ENCODE data around the gene FBXL17. TPM values are rescaled to one million over a fixed set of nuclear protein-coding genes. Genes with fewer than 3 reads are reported as not detected.

Gene FBXL17
- total RNA-seq, 4 donors from 2014 or later = 14.4 to 22.0 (median 16.6) TPM

GRCh38 chr5:108016101-108016500 lies 365.8 kb downstream of the FBXL17 start:
- H3K27me3 ChIP-seq = no peaks in the 10 kb centered on the region
- no peaks in the 10 kb centered on the region for H3K9me3 ChIP-seq
- no peaks in the 10 kb centered on the region for H3K4me1 ChIP-seq
- 100% methylated on average over 2 of the region's 2 CpGs for WGBS
- H3K27ac ChIP-seq (replicated peaks in 1 of 4) = no peak overlapping the region
- H3K36me3 ChIP-seq = no peaks in the 10 kb centered on the region
- no peak for DNase-seq (ENCODE audit: extremely low spot score)
- H3K4me3 ChIP-seq = no peak overlapping the region
- TF ChIP-seq POLR2A (IDR thresholded peaks at IDR 0.05; ENCODE audit: low read depth) (no peak), POLR2AphosphoS5 (IDR thresholded peaks at IDR 0.05) (no peak), CTCF (IDR thresholded peaks at IDR 0.05) (no peak), EP300 (IDR thresholded peaks at IDR 0.05) (no peak)
- intact Hi-C loops (cut with DNase I) = no loop called here

GRCh38 chr5:108006791-108007190 lies 375.1 kb downstream of the FBXL17 start:
- intact Hi-C loops (cut with DNase I) = no loop called here
- Histone ChIP-seq H3K4me1 (no peaks in the 10 kb centered on the region), H3K4me3 (no peak overlapping the region), H3K27me3 (no peaks in the 10 kb centered on the region), H3K27ac (replicated peaks in 1 of 4) (no peak overlapping the region), H3K9me3 (no peaks in the 10 kb centered on the region), H3K36me3 (no peaks in the 10 kb centered on the region)
- DNase-seq (ENCODE audit: extremely low spot score) = no peak
- 95% methylated on average over 3 of the region's 3 CpGs for WGBS
- TF ChIP-seq EP300 (IDR thresholded peaks at IDR 0.05) (no peak), CTCF (IDR thresholded peaks at IDR 0.05) (no peak), POLR2AphosphoS5 (IDR thresholded peaks at IDR 0.05) (no peak), POLR2A (IDR thresholded peaks at IDR 0.05; ENCODE audit: low read depth) (no peak)

- 47% methylated on average over 1 of the region's 1 CpG for WGBS
- intact Hi-C loops (cut with DNase I) = no loop called here
- Histone ChIP-seq H3K9me3 (no peaks in the 10 kb centered on the region), H3K4me3 (peak overlapping the region; percentile 3 to 39 (median 10)), H3K36me3 (no peaks in the 10 kb centered on the region), H3K4me1 (peaks cover 0 to under 1% (median under 1%) of the 10 kb centered on the region in 4 donors), H3K27ac (replicated peaks in 1 of 4) (no peak overlapping the region), H3K27me3 (no peaks in the 10 kb centered on the region)
- TF ChIP-seq POLR2AphosphoS5 (IDR thresholded peaks at IDR 0.05) = no peak
- no peak for TF ChIP-seq POLR2A (IDR thresholded peaks at IDR 0.05; ENCODE audit: low read depth)
- no peak for TF ChIP-seq CTCF (IDR thresholded peaks at IDR 0.05)
- no peak for TF ChIP-seq EP300 (IDR thresholded peaks at IDR 0.05)
- no peak for DNase-seq (ENCODE audit: extremely low spot score)
Measured at GRCh38 chr5:108003178-108003577, 378.7 kb downstream of the FBXL17 start.

DNA sequence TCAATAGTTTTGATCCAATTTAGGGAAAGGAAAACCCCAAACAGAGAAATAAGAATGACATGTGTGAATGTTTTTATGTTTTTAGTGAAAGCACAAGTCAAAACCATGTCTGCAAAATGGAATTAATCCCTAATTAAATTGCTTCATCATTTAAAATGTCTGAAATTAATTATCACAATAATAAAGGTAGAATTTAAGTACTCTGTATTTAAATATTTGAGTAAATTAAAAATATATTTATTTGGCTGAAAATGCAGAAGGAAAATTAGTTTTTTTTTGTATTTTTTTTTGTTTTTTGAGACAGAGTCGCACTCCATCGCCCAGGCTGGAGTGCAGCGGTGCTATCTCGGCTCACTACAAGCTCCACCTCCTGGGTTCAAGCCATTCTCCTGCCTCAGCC lies 380.7 kb downstream of the FBXL17 start:
- WGBS = 92% methylated on average over 4 of the region's 4 CpGs
- Histone ChIP-seq H3K9me3 (no peaks in the 10 kb centered on the region), H3K36me3 (no peaks in the 10 kb centered on the region), H3K4me1 (peaks cover 0 to 7% (median 3%) of the 10 kb centered on the region in 4 donors), H3K4me3 (no peak overlapping the region), H3K27ac (replicated peaks in 1 of 4) (no peak overlapping the region), H3K27me3 (no peaks in the 10 kb centered on the region)
- TF ChIP-seq CTCF (IDR thresholded peaks at IDR 0.05) (no peak), POLR2A (IDR thresholded peaks at IDR 0.05; ENCODE audit: low read depth) (no peak), EP300 (IDR thresholded peaks at IDR 0.05) (no peak), POLR2AphosphoS5 (IDR thresholded peaks at IDR 0.05) (no peak)
- no peak for DNase-seq (ENCODE audit: extremely low spot score)
- intact Hi-C loops (cut with DNase I) = no loop called here

DNA sequence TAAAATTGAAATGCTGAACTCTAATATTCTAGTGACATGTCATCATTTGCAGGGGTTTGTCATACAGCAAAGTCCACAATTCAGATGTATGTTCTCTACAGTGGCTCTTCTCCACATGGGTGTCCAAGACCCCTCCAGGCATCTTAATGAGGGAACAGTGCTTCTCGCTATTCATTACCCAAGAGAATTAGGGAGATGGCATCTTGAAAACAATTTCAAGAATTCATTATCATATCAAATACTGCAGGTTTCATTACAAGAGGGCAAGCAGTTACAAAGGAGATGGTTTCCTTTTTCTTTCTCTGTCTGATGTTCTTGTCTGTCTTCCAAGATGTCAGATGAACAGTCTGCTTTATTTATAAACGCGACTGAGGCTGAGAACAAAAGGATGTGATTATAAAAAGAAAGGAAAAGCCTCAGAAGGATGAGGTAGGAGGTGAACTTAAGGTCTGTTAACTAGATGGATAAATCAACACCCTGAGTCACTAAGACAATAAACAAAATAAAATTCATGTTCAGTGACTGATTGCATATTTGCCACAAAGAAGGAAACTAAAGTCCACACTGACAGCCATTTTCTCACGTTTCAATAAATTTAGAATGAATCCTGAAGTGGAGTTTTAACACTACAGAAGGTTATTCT lies 384.4 kb downstream of the FBXL17 start:
- H3K9me3 ChIP-seq = no peaks in the 10 kb centered on the region
- DNase-seq (ENCODE audit: extremely low spot score) = no peak
- TF ChIP-seq EP300 (IDR thresholded peaks at IDR 0.05) = no peak
- TF ChIP-seq POLR2AphosphoS5 (IDR thresholded peaks at IDR 0.05) = no peak
- TF ChIP-seq CTCF (IDR thresholded peaks at IDR 0.05) = no peak
- no peak for TF ChIP-seq POLR2A (IDR thresholded peaks at IDR 0.05; ENCODE audit: low read depth)
- 40% methylated on average over 4 of the region's 4 CpGs for WGBS
- no peak overlapping the region for H3K27ac ChIP-seq (replicated peaks in 1 of 4)
- H3K4me1 ChIP-seq = peaks cover 0 to 7% (median 3%) of the 10 kb centered on the region in 4 donors
- H3K27me3 ChIP-seq = no peaks in the 10 kb centered on the region
- no peaks in the 10 kb centered on the region for H3K36me3 ChIP-seq
- H3K4me3 ChIP-seq = no peak overlapping the region
- intact Hi-C loops (cut with DNase I) = no loop called here

Data from esophagus muscularis mucosa (tissue), 4 donors.